Transverse colon (tissue), 4 donors: ENCODE data around the gene TAF4. TPM values are rescaled to one million over a fixed set of nuclear protein-coding genes. Genes with fewer than 3 reads are reported as not detected.

Experiments
- DNase-seq: peaks from one replicate; pipeline ENCODE4 v3.0.0-alpha.2; 2019
- H3K27ac ChIP-seq, 4 donors: fragments of 200-600 bp; sonication (generic); 2 replicates each; pipeline ENCODE4 v1.5.1; 2016 to 2018; ENCODE audit warnings: inconsistent platforms in 4 of 4
- H3K27me3 ChIP-seq: fragments of 200-600 bp; sonication (generic); 2 replicates; pipeline ENCODE4 v1.5.1; 2017; ENCODE audit warnings: inconsistent platforms
- H3K36me3 ChIP-seq, 4 donors: fragments of 200-600 bp; sonication (generic); 2 replicates each; pipeline ENCODE4 v1.5.1; 2017 to 2019; ENCODE audit warnings: inconsistent platforms in 4 of 4
- H3K4me1 ChIP-seq, 4 donors: fragments of 200-600 bp; sonication (generic); 2 replicates each; pipeline ENCODE4 v1.5.1; 2017 to 2020; ENCODE audit warnings: inconsistent platforms in 4 of 4
- H3K4me3 ChIP-seq, 4 donors: fragments of 200-600 bp; sonication (generic); 1 replicate in 1 of 4; 2 replicates in 3 of 4; pipeline versions ENCODE4 v1.5.1 to v1.6.1; 2017 to 2019; ENCODE audit warnings: inconsistent platforms in 4 of 4
- H3K9me3 ChIP-seq, 2 donors: fragments of 200-600 bp; sonication (generic); 2 replicates each; pipeline ENCODE4 v1.5.1; 2017 to 2019; ENCODE audit warnings: inconsistent platforms in 2 of 2
- CTCF ChIP-seq, 5 experiments: fragments of 200-600 bp in 3 of 5; fragments of 450-650 bp in 2 of 5; sonication (generic) in 3 of 5; IDR thresholded peaks; 1 replicate in 2 of 5; 2 replicates in 3 of 5; pipeline ENCODE4 v1.5.1; 2016 to 2017; ENCODE audit warnings: antibody characterized with exemption in 5 of 5, inconsistent platforms in 3 of 5, mild to moderate bottlenecking in 2 of 5, moderate library complexity in 1 of 5
- EP300 ChIP-seq: sonication (generic); formaldehyde crosslinking; IDR thresholded peaks from one replicate; pipeline ENCODE4 v1.6.1; 2017; ENCODE audit warnings: antibody characterized with exemption, low read depth
- POLR2A ChIP-seq: fragments of 450-650 bp; IDR thresholded peaks from one replicate; pipeline ENCODE4 v1.6.1; 2016; ENCODE audit warnings: antibody characterized with exemption, mild to moderate bottlenecking, moderate library complexity
- POLR2AphosphoS5 ChIP-seq, 3 donors: sonication (generic); formaldehyde crosslinking; IDR thresholded peaks; one replicate each; pipeline ENCODE4 v1.6.1; 2016; ENCODE audit warnings: antibody characterized with exemption in 3 of 3
- WGBS, 2 donors: methylation state at CpG; one replicate each; pipeline ENCODE4 v1.1.5; 2018; ENCODE audit warnings: low coverage in 1 of 2; 5-methylcytosine and 5-hydroxymethylcytosine counted together
- in situ Hi-C, 4 donors: fragments of 200-750 bp; cut with MboI; loops; one replicate each; pipeline versions ENCODE4 v1.15.0 to v1.15.1; 2017; ENCODE audit warnings: low sequenced_read_pairs in 3 of 4, low pct_ligation_motif_present in 1 of 4, low pct_unique_long_range_greater_than_20kb in 1 of 4
- intact Hi-C: fragments of 100-400 bp; cut with DNase I; formaldehyde crosslinking; loops from one replicate; pipeline ENCODE4 v1.15.1; 2023; ENCODE audit warnings: low total_unique reads
- total RNA-seq, 4 donors: library from RNA; depleted of rRNA; stranded (reverse); fragments of >200 nt; gene quantifications; one replicate each; pipeline ENCODE4 v1.1.0, GENCODE V29; 2016

TAF4 gene
- total RNA-seq, 4 donors from 2014 or later, result 18.9 to 39.5 (median 24.3) TPM

- Histone ChIP-seq H3K27me3 (no peaks in the 10 kb centered on the region), H3K9me3 (no peaks in the 10 kb centered on the region), H3K27ac (peak overlapping the region; percentile 89 to 96 (median 92)), H3K4me1 (peaks cover 41 to 59% (median 47%) of the 10 kb centered on the region in 4 donors), H3K4me3 (peak overlapping the region in 2 of 4 donors; percentile 55 to 73), H3K36me3 (no peaks in the 10 kb centered on the region)
- in situ Hi-C loops, result loop anchor here in 2 of 4 donors (10.0 kb wide), 1 partner anchor 57 kb away; the partner anchor contains the start of gene LSM14B (in 2 of the 2)
- intact Hi-C loops, result loop anchor here (5.0 kb wide), 1 partner anchor 55 kb away; the partner anchor contains the start of gene LSM14B
- 57% methylated on average over 17 of the region's 18 CpGs; no CpG with 5 or more reads in 1 of the 2 donors for WGBS, 2 donors
- no peak for DNase-seq
- TF ChIP-seq POLR2AphosphoS5 (IDR thresholded peaks at IDR 0.05) (no peak), EP300 (no peak), CTCF (IDR thresholded peaks at IDR 0.05) (no peak), POLR2A (no peak)
Measured at GRCh38 chr20:62067547-62068260, 2.0 kb upstream of the TAF4 start.

GRCh38 chr20:62066983-62067433 is 1.3 kb upstream of the TAF4 start:
- TF ChIP-seq CTCF (IDR thresholded peaks at IDR 0.05) (no peak), EP300 (no peak), POLR2AphosphoS5 (IDR thresholded peaks at IDR 0.05) (peak in 1 of 3 donors; percentile 44)
- Histone ChIP-seq H3K4me3 (peak overlapping the region; percentile 45 to 73 (median 64)), H3K27me3 (no peaks in the 10 kb centered on the region), H3K27ac (peak overlapping the region; percentile 89 to 96 (median 92)), H3K9me3 (no peaks in the 10 kb centered on the region), H3K36me3 (no peaks in the 10 kb centered on the region), H3K4me1 (peaks cover 41 to 64% (median 49%) of the 10 kb centered on the region in 4 donors)
- in situ Hi-C loops (loop anchor here in 2 of 4 donors (10.0 kb wide), 1 partner anchor 58 kb away; the partner anchor contains the start of gene LSM14B (in 2 of the 2)), intact Hi-C loops (loop anchor here (5.0 kb wide), 1 partner anchor 55 kb away; the partner anchor contains the start of gene LSM14B)
- WGBS, 2 donors, result 8 to 31% methylated on average over 6 to 15 of the region's 15 CpGs
- peak; percentile 46 for DNase-seq

GRCh38 chr20:62066339-62066982 is 780 bp upstream of the TAF4 start:
- intact Hi-C loops, result loop anchor here (5.0 kb wide), 1 partner anchor 56 kb away; the partner anchor contains the start of gene LSM14B
- 0 to 1% methylated on average over 2 to 31 of the region's 47 CpGs for WGBS, 2 donors
- Histone ChIP-seq H3K36me3 (no peaks in the 10 kb centered on the region), H3K4me1 (peaks cover 41 to 64% (median 49%) of the 10 kb centered on the region in 4 donors), H3K27me3 (no peaks in the 10 kb centered on the region), H3K9me3 (no peaks in the 10 kb centered on the region), H3K27ac (peak overlapping the region; percentile 89 to 96 (median 92)), H3K4me3 (peak overlapping the region; percentile 45 to 73 (median 64))
- TF ChIP-seq CTCF (IDR thresholded peaks at IDR 0.05) (no peak), POLR2A (peak; percentile 59)
- in situ Hi-C loops, result loop anchor here in 2 of 4 donors (10.0 kb wide), 1 partner anchor 58 kb away; the partner anchor contains the start of gene LSM14B (in 2 of the 2)
- peak; percentile 67 for DNase-seq
